Transverse colon (tissue), 4 donors: ENCODE data around the gene PDLIM7. TPM values are rescaled to one million over a fixed set of nuclear protein-coding genes. Genes with fewer than 3 reads are reported as not detected.

Experiments
- DNase-seq: peaks from one replicate; pipeline ENCODE4 v3.0.0-alpha.2; 2019
- H3K27ac ChIP-seq, 4 donors: fragments of 200-600 bp; sonication (generic); 2 replicates each; pipeline ENCODE4 v1.5.1; 2016 to 2018; ENCODE audit warnings: inconsistent platforms in 4 of 4
- H3K27me3 ChIP-seq: fragments of 200-600 bp; sonication (generic); 2 replicates; pipeline ENCODE4 v1.5.1; 2017; ENCODE audit warnings: inconsistent platforms
- H3K36me3 ChIP-seq, 4 donors: fragments of 200-600 bp; sonication (generic); 2 replicates each; pipeline ENCODE4 v1.5.1; 2017 to 2019; ENCODE audit warnings: inconsistent platforms in 4 of 4
- H3K4me1 ChIP-seq, 4 donors: fragments of 200-600 bp; sonication (generic); 2 replicates each; pipeline ENCODE4 v1.5.1; 2017 to 2020; ENCODE audit warnings: inconsistent platforms in 4 of 4
- H3K4me3 ChIP-seq, 4 donors: fragments of 200-600 bp; sonication (generic); 1 replicate in 1 of 4; 2 replicates in 3 of 4; pipeline versions ENCODE4 v1.5.1 to v1.6.1; 2017 to 2019; ENCODE audit warnings: inconsistent platforms in 4 of 4
- H3K9me3 ChIP-seq, 2 donors: fragments of 200-600 bp; sonication (generic); 2 replicates each; pipeline ENCODE4 v1.5.1; 2017 to 2019; ENCODE audit warnings: inconsistent platforms in 2 of 2
- EP300 ChIP-seq: sonication (generic); formaldehyde crosslinking; IDR thresholded peaks from one replicate; pipeline ENCODE4 v1.6.1; 2017; ENCODE audit warnings: antibody characterized with exemption, low read depth
- POLR2A ChIP-seq: fragments of 450-650 bp; IDR thresholded peaks from one replicate; pipeline ENCODE4 v1.6.1; 2016; ENCODE audit warnings: antibody characterized with exemption, mild to moderate bottlenecking, moderate library complexity
- POLR2AphosphoS5 ChIP-seq, 3 donors: sonication (generic); formaldehyde crosslinking; IDR thresholded peaks; one replicate each; pipeline ENCODE4 v1.6.1; 2016; ENCODE audit warnings: antibody characterized with exemption in 3 of 3
- WGBS, 2 donors: methylation state at CpG; one replicate each; pipeline ENCODE4 v1.1.5; 2018; ENCODE audit warnings: low coverage in 1 of 2; 5-methylcytosine and 5-hydroxymethylcytosine counted together
- in situ Hi-C, 4 donors: fragments of 200-750 bp; cut with MboI; loops; one replicate each; pipeline versions ENCODE4 v1.15.0 to v1.15.1; 2017; ENCODE audit warnings: low sequenced_read_pairs in 3 of 4, low pct_ligation_motif_present in 1 of 4, low pct_unique_long_range_greater_than_20kb in 1 of 4
- intact Hi-C: fragments of 100-400 bp; cut with DNase I; formaldehyde crosslinking; loops from one replicate; pipeline ENCODE4 v1.15.1; 2023; ENCODE audit warnings: low total_unique reads
- total RNA-seq, 4 donors: library from RNA; depleted of rRNA; stranded (reverse); fragments of >200 nt; gene quantifications; one replicate each; pipeline ENCODE4 v1.1.0, GENCODE V29; 2016
- TF ChIP-seq, protein P1 (sequence below), 5 experiments: fragments of 200-600 bp in 3 of 5; fragments of 450-650 bp in 2 of 5; sonication (generic) in 3 of 5; IDR thresholded peaks; 1 replicate in 2 of 5; 2 replicates in 3 of 5; pipeline ENCODE4 v1.5.1; 2016 to 2017; ENCODE audit warnings: antibody characterized with exemption in 5 of 5, inconsistent platforms in 3 of 5, mild to moderate bottlenecking in 2 of 5, moderate library complexity in 1 of 5

PDLIM7 gene
- total RNA-seq, 4 donors from 2014 or later = 52.6 to 256 (median 78.6) TPM

- Histone ChIP-seq H3K27me3 (no peaks in the 10 kb centered on the region), H3K4me3 (no peak overlapping the region), H3K27ac (no peak overlapping the region), H3K9me3 (no peaks in the 10 kb centered on the region), H3K36me3 (peaks cover 0 to 20% (median 7%) of the 10 kb centered on the region in 4 donors), H3K4me1 (peaks cover 3 to 6% (median 4%) of the 10 kb centered on the region in 4 donors)
- WGBS, 2 donors = 87% methylated on average over 25 of the region's 26 CpGs; no CpG with 5 or more reads in 1 of the 2 donors
- no peak for DNase-seq
- TF ChIP-seq, protein P1, sequence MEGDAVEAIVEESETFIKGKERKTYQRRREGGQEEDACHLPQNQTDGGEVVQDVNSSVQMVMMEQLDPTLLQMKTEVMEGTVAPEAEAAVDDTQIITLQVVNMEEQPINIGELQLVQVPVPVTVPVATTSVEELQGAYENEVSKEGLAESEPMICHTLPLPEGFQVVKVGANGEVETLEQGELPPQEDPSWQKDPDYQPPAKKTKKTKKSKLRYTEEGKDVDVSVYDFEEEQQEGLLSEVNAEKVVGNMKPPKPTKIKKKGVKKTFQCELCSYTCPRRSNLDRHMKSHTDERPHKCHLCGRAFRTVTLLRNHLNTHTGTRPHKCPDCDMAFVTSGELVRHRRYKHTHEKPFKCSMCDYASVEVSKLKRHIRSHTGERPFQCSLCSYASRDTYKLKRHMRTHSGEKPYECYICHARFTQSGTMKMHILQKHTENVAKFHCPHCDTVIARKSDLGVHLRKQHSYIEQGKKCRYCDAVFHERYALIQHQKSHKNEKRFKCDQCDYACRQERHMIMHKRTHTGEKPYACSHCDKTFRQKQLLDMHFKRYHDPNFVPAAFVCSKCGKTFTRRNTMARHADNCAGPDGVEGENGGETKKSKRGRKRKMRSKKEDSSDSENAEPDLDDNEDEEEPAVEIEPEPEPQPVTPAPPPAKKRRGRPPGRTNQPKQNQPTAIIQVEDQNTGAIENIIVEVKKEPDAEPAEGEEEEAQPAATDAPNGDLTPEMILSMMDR (IDR thresholded peaks at IDR 0.05) = no peak
- TF ChIP-seq POLR2A = no peak
- intact Hi-C loops (no loop called here), in situ Hi-C loops (loop anchor here in 1 of 4 donors (10.0 kb wide), 1 partner anchor 46 kb away; no protein-coding TSS in a partner anchor)
Measured at GRCh38 chr5:177440990-177441780, 56.2 kb downstream of the PDLIM7 start.

DNA sequence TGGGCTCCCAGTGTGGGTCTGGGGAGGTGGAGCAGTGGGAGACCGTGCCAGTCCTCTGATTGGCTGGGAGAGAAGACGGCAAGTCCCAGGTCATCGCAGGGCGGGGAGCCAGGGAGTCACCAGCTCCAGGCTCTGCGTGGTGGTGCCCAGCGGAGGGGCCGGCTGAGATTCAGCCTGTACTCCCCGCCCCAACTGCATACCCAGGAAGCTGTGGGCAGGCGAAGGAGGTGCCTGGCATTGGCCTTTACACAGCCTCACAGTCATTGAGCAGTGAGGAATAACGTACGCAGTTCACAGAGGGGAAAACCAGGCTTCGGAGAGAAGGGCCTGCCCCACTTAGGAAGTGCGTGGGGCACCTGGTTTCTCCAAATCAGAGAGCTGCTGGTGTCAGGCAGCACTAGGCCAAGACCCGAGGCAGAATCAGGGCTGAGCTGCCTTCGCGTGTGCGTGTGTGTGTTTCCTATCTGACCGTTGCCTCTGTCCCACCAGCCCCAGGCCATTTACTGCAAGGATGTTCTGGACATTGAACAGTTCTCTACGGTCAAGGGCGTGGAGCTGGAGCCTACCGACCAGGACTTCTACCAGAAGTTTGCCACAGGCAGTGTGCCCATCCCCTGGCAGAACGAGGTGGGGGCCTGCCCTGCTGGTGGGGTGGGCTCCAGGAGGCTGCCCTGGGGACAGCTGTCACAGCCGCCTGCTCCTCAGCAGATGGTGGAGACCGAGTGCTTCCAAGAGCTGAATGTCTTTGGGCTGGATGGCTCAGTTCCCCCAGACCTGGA lies 57.0 kb downstream of the PDLIM7 start:
- intact Hi-C loops = no loop called here
- Histone ChIP-seq H3K36me3 (peaks cover 0 to 27% (median 11%) of the 10 kb centered on the region in 4 donors), H3K4me1 (no peaks in the 10 kb centered on the region), H3K4me3 (no peak overlapping the region), H3K27ac (no peak overlapping the region), H3K27me3 (no peaks in the 10 kb centered on the region), H3K9me3 (no peaks in the 10 kb centered on the region)
- no peak for DNase-seq
- in situ Hi-C loops = loop anchor here in 1 of 4 donors (10.0 kb wide), 1 partner anchor 46 kb away; no protein-coding TSS in a partner anchor
- WGBS, 2 donors = 86 to 90% methylated on average over 6 to 22 of the region's 24 CpGs
- TF ChIP-seq POLR2AphosphoS5 (IDR thresholded peaks at IDR 0.05) (no peak), EP300 (no peak), POLR2A (no peak)
- TF ChIP-seq, protein P1 (IDR thresholded peaks at IDR 0.05) = no peak

DNA sequence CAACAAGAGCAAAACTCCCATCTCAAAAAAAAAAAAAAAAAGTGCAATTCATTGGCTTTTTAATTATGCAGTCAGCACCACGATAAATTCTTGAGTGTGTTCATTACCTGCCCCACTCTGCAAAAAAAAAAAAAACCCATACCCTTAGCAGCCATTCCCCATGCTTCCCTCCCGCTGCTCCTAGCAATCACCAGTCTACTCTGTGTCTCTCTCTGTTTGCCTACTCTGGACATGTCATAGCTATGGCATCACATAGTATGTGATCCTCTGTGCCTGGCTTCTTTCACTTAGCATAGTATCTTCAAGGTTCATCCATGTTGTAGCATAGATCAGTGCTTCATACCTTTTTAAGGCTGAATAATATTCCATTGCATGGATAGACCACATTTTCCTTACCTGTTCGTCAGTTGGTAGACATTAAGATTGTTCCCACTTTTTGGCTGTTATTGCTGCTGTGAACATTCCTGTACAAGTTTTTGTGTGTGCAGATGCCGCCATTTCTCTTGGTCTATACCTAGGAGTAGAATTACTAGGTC lies 57.8 kb downstream of the PDLIM7 start:
- in situ Hi-C loops = loop anchor here in 1 of 4 donors (10.0 kb wide), 1 partner anchor 45 kb away; no protein-coding TSS in a partner anchor
- H3K4me1 ChIP-seq = no peaks in the 10 kb centered on the region
- no peak overlapping the region for H3K4me3 ChIP-seq
- no peaks in the 10 kb centered on the region for H3K27me3 ChIP-seq
- 94 to 100% methylated on average over 4 of the region's 4 CpGs for WGBS, 2 donors
- DNase-seq = no peak
- no peaks in the 10 kb centered on the region for H3K9me3 ChIP-seq
- intact Hi-C loops = no loop called here
- TF ChIP-seq POLR2A = no peak
- no peak for TF ChIP-seq EP300
- TF ChIP-seq, protein P1 (IDR thresholded peaks at IDR 0.05) = no peak
- no peak for TF ChIP-seq POLR2AphosphoS5 (IDR thresholded peaks at IDR 0.05)
- H3K36me3 ChIP-seq = peaks cover 0 to 33% (median 14%) of the 10 kb centered on the region in 4 donors
- H3K27ac ChIP-seq = no peak overlapping the region

GRCh38 chr5:177438468-177438867 lies 58.9 kb downstream of the PDLIM7 start:
- H3K36me3 ChIP-seq = peaks cover 0 to 43% (median 23%) of the 10 kb centered on the region in 4 donors
- DNase-seq = no peak
- 92% methylated on average over 10 of the region's 10 CpGs; no CpG with 5 or more reads in 1 of the 2 donors for WGBS, 2 donors
- intact Hi-C loops (no loop called here), in situ Hi-C loops (no loop called here)
- H3K9me3 ChIP-seq = no peaks in the 10 kb centered on the region
- no peak overlapping the region for H3K27ac ChIP-seq
- H3K4me3 ChIP-seq = no peak overlapping the region
- no peaks in the 10 kb centered on the region for H3K27me3 ChIP-seq
- no peak for TF ChIP-seq POLR2AphosphoS5 (IDR thresholded peaks at IDR 0.05)
- no peak for TF ChIP-seq EP300
- TF ChIP-seq, protein P1 (IDR thresholded peaks at IDR 0.05) = no peak
- no peak for TF ChIP-seq POLR2A
- H3K4me1 ChIP-seq = no peaks in the 10 kb centered on the region
